Endothelial cell of umbilical vein (primary cell): ENCODE data around the gene TRMT112. TPM values are rescaled to one million over a fixed set of nuclear protein-coding genes. Genes with fewer than 3 reads are reported as not detected.

Source experiments
- BruUV-seq: library from RNA; stranded (reverse); fragments of 400-500 nt; replicated peaks from 2 replicates; lab custom pipeline; 2021; lab: Mats Ljungman, UMichigan
- CTCF ChIA-PET: fragments of 300-600, 350-600 bp; sonication (Branson Sonifier 250); formaldehyde crosslinking; loops from one replicate; lab custom pipeline; 2021; ENCODE audit warnings: antibody characterized with exemption, inconsistent platforms; lab: Charles Lee
- POLR2A ChIA-PET: fragments of 300-600, 350-600 bp; sonication (Branson Sonifier 250); formaldehyde crosslinking; loops from one replicate; lab custom pipeline; 2021; ENCODE audit warnings: antibody characterized with exemption, inconsistent platforms; lab: Charles Lee
- DNase-seq: peaks from one replicate; pipeline ENCODE4 v3.0.0-alpha.2; 2011; ENCODE audit warnings: low read depth, low spot score
- FAIRE-seq: peaks from 2 replicates; lab custom pipeline; 2011; peaks lifted over from hg19 to GRCh38; lab: Jason Lieb, UNC
- H2AFZ ChIP-seq: 2 replicates; pipeline ENCODE4 v1.6.0; 2012; ENCODE audit warnings: low read depth, low read length, control low read depth, inconsistent platforms
- H3K27ac ChIP-seq: 2 replicates; pipeline ENCODE4 v1.5.1; 2011; ENCODE audit warnings: low read depth, mild to moderate bottlenecking, control low read depth, low read length, moderate library complexity; ENCODE audit not compliant: insufficient read depth
- H3K27me3 ChIP-seq, 2 experiments: 2 replicates each; pipeline versions ENCODE4 v1.6.0 to v1.6.1; 2011; ENCODE audit warnings: low read length in 2 of 2, mixed read lengths in 1 of 2; ENCODE audit not compliant: control insufficient read depth in 2 of 2, insufficient read depth in 2 of 2
- H3K36me3 ChIP-seq, 2 experiments: 2 replicates in 1 of 2; 3 replicates in 1 of 2; pipeline ENCODE4 v1.5.1; 2011; ENCODE audit warnings: low read length in 2 of 2, mild to moderate bottlenecking in 1 of 2, moderate library complexity in 1 of 2; ENCODE audit not compliant: control insufficient read depth in 2 of 2, insufficient read depth in 2 of 2; ENCODE audit errors: extremely low read depth in 1 of 2
- H3K4me1 ChIP-seq: 3 replicates; pipeline ENCODE4 v1.5.1; 2011; ENCODE audit warnings: mild to moderate bottlenecking, low read length; ENCODE audit not compliant: control insufficient read depth, insufficient read depth; ENCODE audit errors: extremely low read depth
- H3K4me2 ChIP-seq: 2 replicates; pipeline ENCODE4 v1.6.1; 2011; ENCODE audit warnings: low read length, control low read depth, mixed read lengths; ENCODE audit not compliant: insufficient read depth
- H3K4me3 ChIP-seq, 3 experiments: fragments of 200-600 bp in 1 of 3; sonication (generic), shearing (Covaris generic) in 1 of 3; replicated peaks in 1 of 3; 2 replicates each; pipeline ENCODE4 v1.5.1; 2011 to 2016; ENCODE audit warnings: control low read depth in 3 of 3, low read length in 3 of 3, mild to moderate bottlenecking in 2 of 3, inconsistent platforms in 1 of 3, low read depth in 1 of 3, moderate library complexity in 1 of 3; ENCODE audit not compliant: insufficient read depth in 1 of 3
- H3K79me2 ChIP-seq: 2 replicates; pipeline ENCODE4 v1.6.0; 2012; ENCODE audit warnings: low read length, inconsistent platforms; ENCODE audit not compliant: control insufficient read depth, insufficient read depth
- H3K9ac ChIP-seq: replicated peaks from 2 replicates; pipeline ENCODE3; 2011; ENCODE audit warnings: low read length, control low read depth; ENCODE audit not compliant: insufficient read depth; ENCODE audit errors: extremely low read depth
- H3K9me1 ChIP-seq: replicated peaks from 3 replicates; pipeline ENCODE4 v1.6.0; 2011; ENCODE audit warnings: mild to moderate bottlenecking, low read length; ENCODE audit not compliant: control insufficient read depth, insufficient read depth; ENCODE audit errors: extremely low read depth
- H3K9me3 ChIP-seq: replicated peaks from 2 replicates; pipeline ENCODE4 v1.5.1; 2012; ENCODE audit warnings: low read length, inconsistent platforms; ENCODE audit not compliant: control insufficient read depth, insufficient read depth
- H4K20me1 ChIP-seq: replicated peaks from 2 replicates; pipeline ENCODE3; 2011; ENCODE audit warnings: mild to moderate bottlenecking, low read length; ENCODE audit not compliant: control insufficient read depth, insufficient read depth; ENCODE audit errors: extremely low read depth
- CTCF ChIP-seq, 2 donors: IDR thresholded peaks; 1 replicate in 1 of 2; 2 replicates in 1 of 2; pipeline ENCODE4 v1.5.1; 2011; ENCODE audit warnings: low read length in 2 of 2, mild to moderate bottlenecking in 2 of 2, moderate library complexity in 2 of 2, control low read depth in 1 of 2, inconsistent platforms in 1 of 2, low read depth in 1 of 2; ENCODE audit not compliant: insufficient read depth in 1 of 2; ENCODE audit errors: extremely low read depth in 1 of 2
- GATA2 ChIP-seq: IDR thresholded peaks from 2 replicates; pipeline ENCODE4 v1.7.0; 2011; ENCODE audit warnings: low read depth, mild to moderate bottlenecking, moderate library complexity, mixed read lengths, low read length; ENCODE audit not compliant: insufficient read length, insufficient read depth
- JUN ChIP-seq: IDR thresholded peaks from 2 replicates; pipeline ENCODE4 v1.6.1; 2011; ENCODE audit warnings: borderline replicate concordance, low read depth; ENCODE audit not compliant: insufficient read length, insufficient read depth
- MAX ChIP-seq: IDR thresholded peaks from 2 replicates; pipeline ENCODE4 v1.6.1; 2011; ENCODE audit not compliant: insufficient read depth, insufficient read length
- MYC ChIP-seq: IDR thresholded peaks from one replicate; pipeline ENCODE4 v1.6.1; 2011; ENCODE audit warnings: mild to moderate bottlenecking, low read depth, low read length
- POLR2AphosphoS5 ChIP-seq: IDR thresholded peaks from 2 replicates; pipeline ENCODE4 v1.6.1; 2012; ENCODE audit warnings: low read depth, mild to moderate bottlenecking, control low read depth, low read length, moderate library complexity; ENCODE audit not compliant: insufficient read depth
- dilution Hi-C: fragments of 300-500 bp; cut with MboI; formaldehyde crosslinking; loops from one replicate; pipeline ENCODE4 v1.15.0; 2019; ENCODE audit warnings: low sequenced_read_pairs; ENCODE audit not compliant: extremely low pct_ligation_motif_present
- intact Hi-C: fragments of 100-400 bp; cut with micrococcal nuclease; formaldehyde crosslinking; loops from one replicate; pipeline ENCODE4 v1.10.0; 2022
- polyA plus RNA-seq, 4 experiments: library from polyadenylated mRNA; depleted of rRNA in 3 of 4; stranded (reverse) in 3 of 4; unstranded in 1 of 4; fragments of >200 nt; gene quantifications; 2 replicates each; pipeline versions ENCODE4 v1.2.1 to v1.2.3, GENCODE V29; 2011 to 2012; ENCODE audit warnings: missing spikeins in 1 of 4
- total RNA-seq: library from RNA; stranded (reverse); gene quantifications from 2 replicates; pipeline ENCODE4 v1.2.3, GENCODE V29; 2021

The TRMT112 gene
- total and polyA plus RNA-seq, 2 donors (not counting 3 experiments of a cell fraction or from before 2014, with no cell fraction given), result 195 to 575 TPM

GRCh38 chr11:64351136-64351631 lies 33.8 kb upstream of the TRMT112 start:
- Histone ChIP-seq H3K9me3 (no peaks in the 10 kb centered on the region), H2AFZ (no peak overlapping the region), H3K9me1 (no peaks in the 10 kb centered on the region), H3K79me2 (no peaks in the 10 kb centered on the region), H3K27me3 (no peaks in the 10 kb centered on the region), H3K4me1 (peaks cover 6% of the 10 kb centered on the region), H4K20me1 (no peaks in the 10 kb centered on the region), H3K27ac (no peak overlapping the region), H3K4me3 (no peak overlapping the region), H3K9ac (no peak overlapping the region), H3K4me2 (no peak overlapping the region), H3K36me3 (no peaks in the 10 kb centered on the region)
- dilution Hi-C loops (no loop called here), intact Hi-C loops (no loop called here)
- no peak for TF ChIP-seq CTCF (IDR thresholded peaks at IDR 0.05; ENCODE audit: extremely low read depth in 1 of 2, insufficient read depth in 1 of 2, low read depth in 1 of 2, low read length in 2 of 2)
- TF ChIP-seq POLR2AphosphoS5, result no peak
- no peak for TF ChIP-seq MYC
- TF ChIP-seq JUN, result no peak
- no TSS peak for BruUV-seq
- POLR2A ChIA-PET, result no interaction called here
- DNase-seq (no peak), FAIRE-seq (no peak)
- CTCF ChIA-PET, result interaction anchor here (0.6 to 5.5 kb wide), 4 partner anchors 9 to 51 kb away, joined by 3 to 72 read pairs (median 7); partner anchors contain the start of genes PRDX5 and TRMT112

GRCh38 chr11:64349404-64349803 lies 32.0 kb upstream of the TRMT112 start:
- no peak overlapping the region for H3K9ac ChIP-seq
- intact Hi-C loops, result no loop called here
- no peaks in the 10 kb centered on the region for H3K36me3 ChIP-seq
- no peaks in the 10 kb centered on the region for H3K27me3 ChIP-seq
- no peak for TF ChIP-seq CTCF (IDR thresholded peaks at IDR 0.05; ENCODE audit: extremely low read depth in 1 of 2, insufficient read depth in 1 of 2, low read depth in 1 of 2, low read length in 2 of 2)
- no peak for TF ChIP-seq MAX
- TF ChIP-seq GATA2, result no peak
- H3K9me3 ChIP-seq, result no peaks in the 10 kb centered on the region
- H3K4me3 ChIP-seq, result no peak overlapping the region
- H4K20me1 ChIP-seq, result no peaks in the 10 kb centered on the region
- dilution Hi-C loops, result no loop called here
- DNase-seq, result no peak
- BruUV-seq, result no TSS peak
- no peaks in the 10 kb centered on the region for H3K9me1 ChIP-seq
- no peak for FAIRE-seq
- CTCF ChIA-PET, result interaction anchor here (0.7 to 1.5 kb wide), 3 partner anchors 18 to 45 kb away, joined by 3 to 7 read pairs (median 3); partner anchors contain the start of genes ESRRA and PRDX5
- no peak overlapping the region for H2AFZ ChIP-seq
- POLR2A ChIA-PET, result no interaction called here
- no peak overlapping the region for H3K4me2 ChIP-seq
- no peaks in the 10 kb centered on the region for H3K4me1 ChIP-seq
- H3K27ac ChIP-seq, result no peak overlapping the region
- H3K79me2 ChIP-seq, result no peaks in the 10 kb centered on the region
